HG02610 (cell line): Measurements from ENCODE around the gene CSRNP3.
"Not testable (repeated sequence)": the region's sequence is repeated elsewhere in the genome, so short reads cannot be mapped to it uniquely, and the experiment has no call there.

Source experiments
- ATAC-seq: cut with Tn5 transposase; IDR thresholded peaks from one replicate; pipeline ENCODE4 v1.9.1; 2021; ENCODE audit warnings: mild to moderate bottlenecking, moderate library complexity; ENCODE audit not compliant: unreplicated experiment

Gene CSRNP3

GRCh38 chr2:165630236-165630635 is 160.7 kb downstream of the CSRNP3 start:
- no peak for ATAC-seq

- no peak for ATAC-seq
These were observed 161.6 kb downstream of the CSRNP3 start for GRCh38 chr2:165631089-165631488.

GRCh38 chr2:165632594-165632993 is 163.1 kb downstream of the CSRNP3 start:
- ATAC-seq, result no peak

DNA sequence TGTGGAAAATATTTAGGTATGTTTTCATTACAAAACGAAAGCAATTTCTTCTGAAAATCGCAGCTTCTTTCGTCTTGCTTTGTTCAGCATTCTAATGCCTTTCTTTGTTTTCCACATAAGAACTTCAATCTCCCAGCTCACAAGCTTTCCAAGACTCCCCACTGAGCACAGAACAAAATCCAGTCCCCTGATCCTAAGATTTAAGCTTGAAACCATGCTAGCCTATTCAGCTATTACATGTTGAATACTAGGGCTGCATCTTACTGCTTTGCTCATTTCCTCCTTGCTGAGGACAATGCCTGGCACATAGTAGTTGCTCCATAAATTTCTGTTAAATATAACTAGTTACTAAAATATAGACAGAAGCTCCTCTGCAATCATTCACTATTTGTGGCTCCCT is 163.9 kb downstream of the CSRNP3 start:
- no peak for ATAC-seq

DNA sequence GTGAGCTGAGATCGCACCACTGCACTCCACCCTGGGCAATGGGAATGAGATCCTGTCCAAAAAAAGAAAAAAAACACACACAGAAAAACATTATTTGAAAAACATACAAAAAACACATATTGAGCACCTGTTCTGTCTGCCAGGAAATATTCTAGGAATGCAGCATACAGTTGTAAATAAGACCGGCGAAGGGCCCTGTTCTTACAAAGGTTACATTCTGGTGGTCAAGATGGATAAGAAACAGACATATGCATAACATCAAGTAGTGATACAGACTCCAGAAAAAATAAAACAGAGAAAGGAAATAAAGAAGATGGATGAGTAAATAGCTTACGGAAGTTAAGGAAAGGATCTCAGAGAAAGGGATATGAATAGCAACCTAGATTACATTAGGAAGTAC is 164.8 kb downstream of the CSRNP3 start:
- no peak for ATAC-seq

DNA sequence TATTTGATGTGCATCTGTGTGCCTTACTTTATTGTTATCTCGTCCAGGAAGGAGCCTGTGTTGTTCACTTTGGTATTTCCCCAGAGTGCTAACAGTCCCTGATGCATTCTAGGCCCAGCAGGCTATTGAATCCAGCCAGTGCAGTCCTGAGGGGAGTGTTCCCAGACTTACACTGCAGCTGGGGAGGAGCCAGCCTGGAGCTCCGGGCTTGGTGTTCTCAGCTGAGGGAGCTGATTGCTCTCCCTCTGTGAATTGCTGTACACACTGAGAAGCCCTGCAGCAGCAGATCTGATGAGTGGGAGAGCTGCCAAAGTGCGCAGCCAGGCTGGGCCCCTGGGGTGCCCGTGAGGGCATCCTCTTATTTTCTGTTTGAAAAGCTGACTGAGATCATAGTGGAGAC is 165.4 kb downstream of the CSRNP3 start:
- no peak for ATAC-seq

- ATAC-seq, result no peak
These were observed 166.0 kb downstream of the CSRNP3 start for GRCh38 chr2:165635532-165635931.

DNA sequence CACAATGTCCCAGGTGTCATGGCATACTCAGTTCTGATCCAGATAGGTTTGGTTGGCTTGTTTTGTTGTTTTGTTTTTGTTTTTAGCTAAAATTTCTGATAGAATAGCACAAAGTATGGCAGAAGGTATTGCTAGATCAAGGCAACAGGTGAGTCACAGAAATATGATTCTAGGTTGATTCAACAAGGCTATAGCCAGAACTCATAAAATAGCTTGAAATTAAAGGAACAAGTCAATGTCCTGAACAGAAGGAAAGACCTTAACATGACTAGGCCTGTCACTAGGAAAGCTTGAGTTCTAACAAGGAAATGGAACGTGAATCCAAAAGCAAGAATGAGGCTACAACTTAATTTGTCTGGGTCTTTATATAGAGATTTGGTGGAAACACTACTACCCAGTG is 167.5 kb downstream of the CSRNP3 start:
- no peak for ATAC-seq

- no peak for ATAC-seq
These were observed 167.9 kb downstream of the CSRNP3 start for GRCh38 chr2:165637396-165637795.

DNA sequence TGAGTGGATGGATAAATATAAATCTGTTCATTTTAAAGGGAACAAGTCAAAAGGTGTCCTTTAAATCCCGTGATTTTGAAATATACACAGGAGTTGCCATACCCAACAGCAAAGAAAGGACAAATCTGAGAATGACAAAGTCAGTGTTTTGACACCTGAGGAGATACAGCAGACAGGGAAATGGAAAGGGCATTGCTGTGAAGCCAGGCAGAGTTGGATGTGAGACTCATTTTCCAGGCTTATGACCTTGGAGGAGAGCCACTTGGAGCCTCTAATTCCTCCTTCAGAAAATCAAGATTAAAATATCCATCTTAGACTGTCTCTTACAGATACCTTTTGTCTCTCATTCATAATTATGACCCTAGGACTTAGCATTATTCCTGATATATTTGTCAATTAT is 170.0 kb downstream of the CSRNP3 start:
- ATAC-seq, result no peak

DNA sequence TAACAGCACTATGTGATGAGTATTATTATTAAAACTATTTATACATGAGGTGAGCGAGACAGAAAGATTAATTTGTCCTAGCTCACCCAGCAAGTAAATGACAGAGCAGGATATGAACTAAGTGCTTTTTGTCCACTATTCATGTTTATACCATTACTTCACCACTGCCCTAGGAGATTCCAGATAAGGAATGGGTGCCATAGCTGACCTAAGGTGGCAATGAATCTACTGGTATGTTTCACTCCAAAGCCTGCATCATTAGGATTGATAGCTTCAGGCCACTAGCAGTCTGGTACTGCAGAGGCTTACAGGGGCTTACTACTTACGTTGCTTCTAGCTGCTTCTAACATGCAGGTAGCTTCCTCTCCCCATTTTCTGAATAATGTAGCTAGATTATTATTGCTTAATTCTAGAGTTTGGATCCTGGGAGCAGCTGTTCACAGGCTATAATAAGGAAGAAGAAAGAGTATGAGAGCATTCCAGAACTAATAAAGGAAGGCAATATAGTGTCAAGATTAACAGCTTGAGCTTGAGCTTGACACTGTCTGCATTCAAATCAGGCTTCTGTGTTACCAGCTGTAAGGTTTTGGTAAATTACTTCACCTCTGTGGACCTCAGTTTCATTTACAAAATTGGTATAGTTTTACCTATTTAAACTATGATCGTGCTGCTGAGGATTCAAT is 170.9 kb downstream of the CSRNP3 start:
- ATAC-seq, result no peak

- no peak for ATAC-seq
These were observed 176.7 kb downstream of the CSRNP3 start for GRCh38 chr2:165645930-165646831.

DNA sequence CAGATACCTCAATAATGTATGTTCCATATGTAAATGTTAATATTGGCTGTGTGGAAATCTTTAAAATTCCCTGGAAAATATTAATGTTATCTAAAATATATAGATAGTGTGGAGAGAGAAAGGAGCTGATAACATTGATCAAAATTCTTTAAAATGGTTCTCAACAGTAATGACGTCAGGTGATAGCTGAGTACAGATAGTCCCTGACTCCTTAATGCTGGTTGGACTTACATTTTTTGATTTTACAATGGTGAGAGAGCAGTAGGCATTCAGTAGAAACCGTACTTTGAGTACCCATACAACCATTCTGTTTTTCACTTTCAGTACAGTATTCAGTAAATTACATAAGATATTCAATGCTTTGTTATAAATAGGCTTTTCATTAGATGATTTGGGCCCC is 177.9 kb downstream of the CSRNP3 start:
- no peak for ATAC-seq

DNA sequence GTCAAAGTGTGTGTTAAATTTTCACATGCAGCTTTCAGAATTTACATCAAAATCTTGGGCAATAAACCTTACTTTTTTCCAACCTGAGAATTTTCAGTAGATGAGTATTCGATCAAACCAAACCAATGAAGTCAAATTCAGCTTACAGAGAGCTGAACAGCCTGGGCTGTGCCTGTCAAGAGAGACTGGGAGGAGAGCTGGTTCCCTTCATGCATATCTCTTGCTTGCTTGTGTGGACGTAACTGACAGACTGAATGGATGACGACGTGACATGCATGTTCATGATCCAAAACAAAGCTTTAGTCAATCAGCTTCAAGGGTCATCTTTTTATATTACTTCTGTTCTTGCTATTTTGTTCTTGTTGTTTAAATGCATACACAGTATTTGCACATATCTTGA is 179.3 kb downstream of the CSRNP3 start:
- ATAC-seq, result no peak

- no peak for ATAC-seq
These were observed 181.7 kb downstream of the CSRNP3 start for GRCh38 chr2:165651233-165651632.

DNA sequence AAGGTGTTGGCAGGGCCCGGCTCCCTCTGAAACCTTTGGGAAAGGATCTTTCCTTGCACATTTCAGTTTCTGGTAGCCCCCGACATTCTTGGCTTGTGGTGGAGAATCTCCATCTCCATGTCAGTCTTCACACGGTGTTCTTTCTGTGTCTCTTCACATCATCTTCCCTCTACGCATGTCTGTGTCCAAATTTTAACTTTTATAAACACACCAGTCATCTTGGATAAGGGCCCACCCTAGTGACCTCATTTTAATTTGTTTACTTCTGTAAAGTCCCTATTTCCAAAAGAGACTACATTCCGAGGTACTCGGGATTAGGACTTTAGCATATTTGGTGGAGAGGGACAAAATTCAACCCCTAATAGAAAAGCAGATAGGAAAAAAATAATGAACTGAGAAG is 186.2 kb downstream of the CSRNP3 start:
- no peak for ATAC-seq

- ATAC-seq, result peak; percentile 76
These were observed 190.9 kb downstream of the CSRNP3 start for GRCh38 chr2:165660361-165660760.

DNA sequence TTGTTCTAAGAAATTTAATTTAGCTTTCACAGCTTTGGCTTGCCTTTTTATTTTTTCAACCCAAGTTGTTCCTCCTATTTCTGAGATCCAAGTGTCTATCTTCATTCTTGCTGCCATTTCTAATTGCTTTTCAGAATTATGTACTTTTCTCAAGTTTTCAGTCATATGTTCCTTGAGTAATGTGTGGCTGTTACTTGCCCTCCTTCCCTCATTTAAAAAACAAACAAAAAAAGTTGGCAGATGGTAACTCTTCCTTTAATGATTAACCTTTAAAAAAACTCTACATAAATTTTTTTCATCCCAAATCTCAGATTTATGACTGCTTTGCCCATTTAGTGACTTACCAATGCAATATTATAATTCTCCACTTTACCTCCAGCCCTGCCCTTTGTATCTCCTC is 193.2 kb downstream of the CSRNP3 start:
- no peak for ATAC-seq

DNA sequence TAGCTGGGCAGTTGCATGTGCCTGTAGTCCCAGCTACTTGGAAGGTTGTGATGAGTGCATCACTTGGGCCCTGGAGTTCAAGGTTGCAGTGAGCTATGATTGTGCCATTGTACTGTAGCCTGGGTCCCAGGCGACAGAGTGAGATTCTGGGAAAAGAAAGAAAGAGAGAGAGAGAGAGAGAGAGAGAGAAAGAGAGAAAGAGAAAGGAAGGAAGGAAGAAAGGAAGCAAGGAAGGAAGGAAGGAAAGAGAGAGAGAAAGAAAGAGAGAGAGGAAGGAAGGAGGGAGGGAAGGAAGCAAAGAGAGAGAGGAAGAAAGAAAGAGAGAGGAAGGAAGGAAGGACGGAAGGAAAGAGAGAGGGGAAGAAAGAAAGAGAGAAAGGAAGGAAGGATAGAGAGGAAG is 196.1 kb downstream of the CSRNP3 start:
- ATAC-seq, result no peak

- ATAC-seq, result not testable (repeated sequence)
These were observed 196.6 kb downstream of the CSRNP3 start for GRCh38 chr2:165666073-165666472.

GRCh38 chr2:165666605-165667004 is 197.1 kb downstream of the CSRNP3 start:
- ATAC-seq, result no peak

GRCh38 chr2:165667375-165667774 is 197.9 kb downstream of the CSRNP3 start:
- no peak for ATAC-seq
